ENCODE data around the gene TRPM5.
A peak's percentile ranks its signal among the peaks of the same experiment; 100 is the strongest.
"Not testable (repeated sequence)": the region's sequence is repeated elsewhere in the genome, so short reads cannot be mapped to it uniquely, and the experiment has no call there.

Gene TRPM5

GRCh38 chr11:2443881-2444820 is at the start of gene TRPM5:
Gene TRPM5, minus strand, starts transcription at chr11:2444514. Its CDS starts 21,478 bp downstream, at chr11:2423036.
- DNase-seq (ENCODE audit: low spot score), result peak; percentile 21

GRCh38 chr11:2489083-2489482 is 44.8 kb upstream of the TRPM5 start:
- DNase-seq (ENCODE audit: low spot score), result no peak

DNA sequence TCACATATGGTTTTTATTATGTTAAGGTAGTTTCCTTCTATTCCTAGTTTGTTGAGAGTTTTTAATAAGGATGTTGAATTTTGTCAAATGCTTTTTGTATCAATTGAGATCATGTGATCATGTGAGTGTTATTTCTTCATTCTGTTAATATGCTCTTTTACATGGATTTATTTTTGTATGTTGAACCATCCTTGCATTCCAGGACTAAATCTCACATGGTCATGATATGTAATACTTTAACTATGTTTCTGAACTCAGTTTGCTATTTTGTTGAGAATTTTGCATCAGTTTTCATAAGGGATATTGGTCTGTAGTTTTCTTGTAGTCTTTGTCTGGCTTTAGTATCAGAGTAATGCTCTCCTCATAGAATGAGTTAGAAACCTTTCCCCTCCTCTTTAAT is 43.7 kb upstream of the TRPM5 start:
- DNase-seq (ENCODE audit: low spot score), result no peak

- no peak for DNase-seq (ENCODE audit: low spot score)
These were observed 40.3 kb upstream of the TRPM5 start for GRCh38 chr11:2484576-2485125.

DNA sequence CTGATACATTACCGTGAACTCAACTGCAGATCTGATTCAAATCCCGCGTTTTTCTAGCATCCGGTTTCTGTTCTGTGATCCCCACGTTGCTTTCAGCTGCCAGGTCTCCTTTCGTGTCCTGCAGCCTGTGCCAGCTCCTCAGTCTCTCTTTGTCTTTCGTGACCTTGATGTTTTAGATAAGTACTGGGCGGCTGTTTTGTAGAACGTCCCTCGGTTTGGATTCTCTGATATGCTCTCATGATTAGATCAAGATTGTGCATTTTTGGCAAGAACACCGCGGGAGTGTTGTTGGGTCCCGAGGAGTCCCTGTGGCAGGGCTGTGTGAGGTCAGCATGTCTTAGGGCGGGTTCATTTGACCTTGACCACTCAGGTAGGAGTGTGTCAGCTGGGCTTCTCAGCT is 39.1 kb upstream of the TRPM5 start:
- DNase-seq (ENCODE audit: low spot score), result no peak

DNA sequence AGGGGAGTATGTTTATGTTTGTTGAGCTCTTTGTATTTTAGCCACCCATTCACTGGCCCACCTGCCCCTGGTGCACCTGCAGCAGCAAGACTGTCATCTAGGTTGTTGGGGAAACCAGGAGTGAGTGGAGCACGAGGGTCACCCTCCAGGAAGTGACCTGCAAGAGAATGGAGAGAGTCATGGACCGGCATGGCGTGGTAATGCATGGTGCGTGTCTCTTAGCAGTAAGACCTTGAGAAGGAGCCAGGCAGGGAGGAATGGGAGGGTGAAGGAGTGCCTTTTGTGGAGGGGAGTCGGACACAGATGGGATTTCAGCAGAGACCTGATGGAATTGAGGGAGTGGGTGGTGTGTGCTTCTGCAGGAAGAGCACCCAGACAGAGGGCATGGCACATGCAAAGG is 38.4 kb upstream of the TRPM5 start:
- DNase-seq (ENCODE audit: low spot score), result no peak

GRCh38 chr11:2482204-2482603 is 37.9 kb upstream of the TRPM5 start:
- DNase-seq (ENCODE audit: low spot score), result no peak

DNA sequence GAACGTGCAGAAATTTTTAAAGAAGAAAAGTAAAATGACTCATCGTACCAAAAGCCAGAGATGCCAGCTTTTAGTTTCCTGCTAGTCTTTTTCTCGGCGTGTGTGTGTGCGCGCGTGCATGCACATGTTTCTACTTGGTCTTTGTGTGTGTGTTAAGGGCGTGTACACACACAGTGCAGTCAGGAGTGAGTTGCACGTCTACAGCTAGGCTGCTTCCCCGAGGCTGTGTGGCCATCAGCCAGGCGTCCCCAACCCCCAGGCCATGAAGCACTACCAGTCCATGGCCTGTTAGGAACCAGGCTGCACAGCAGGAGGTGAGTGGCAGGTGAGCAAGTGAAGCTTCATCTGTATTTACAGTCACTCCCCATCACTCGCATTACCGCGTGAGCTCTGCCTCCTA is 36.9 kb upstream of the TRPM5 start:
- DNase-seq (ENCODE audit: low spot score), result no peak

DNA sequence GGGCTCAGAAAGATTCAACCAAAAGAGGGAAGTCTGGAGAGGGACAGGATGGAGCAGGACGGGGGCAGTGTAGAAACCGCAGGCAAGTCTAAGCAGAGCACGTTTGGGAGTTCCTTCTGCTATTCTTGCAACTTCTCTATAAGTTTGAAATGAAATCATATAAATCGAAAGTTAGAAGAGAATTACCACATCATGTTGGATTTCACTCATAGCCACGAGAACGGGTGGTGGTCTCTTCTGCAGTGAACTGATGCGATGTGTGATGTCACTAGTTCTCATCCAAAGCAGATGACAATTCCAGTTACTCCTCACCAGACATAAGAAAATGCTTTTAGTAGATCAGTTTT is 36.5 kb upstream of the TRPM5 start:
- DNase-seq (ENCODE audit: low spot score), result no peak

DNA sequence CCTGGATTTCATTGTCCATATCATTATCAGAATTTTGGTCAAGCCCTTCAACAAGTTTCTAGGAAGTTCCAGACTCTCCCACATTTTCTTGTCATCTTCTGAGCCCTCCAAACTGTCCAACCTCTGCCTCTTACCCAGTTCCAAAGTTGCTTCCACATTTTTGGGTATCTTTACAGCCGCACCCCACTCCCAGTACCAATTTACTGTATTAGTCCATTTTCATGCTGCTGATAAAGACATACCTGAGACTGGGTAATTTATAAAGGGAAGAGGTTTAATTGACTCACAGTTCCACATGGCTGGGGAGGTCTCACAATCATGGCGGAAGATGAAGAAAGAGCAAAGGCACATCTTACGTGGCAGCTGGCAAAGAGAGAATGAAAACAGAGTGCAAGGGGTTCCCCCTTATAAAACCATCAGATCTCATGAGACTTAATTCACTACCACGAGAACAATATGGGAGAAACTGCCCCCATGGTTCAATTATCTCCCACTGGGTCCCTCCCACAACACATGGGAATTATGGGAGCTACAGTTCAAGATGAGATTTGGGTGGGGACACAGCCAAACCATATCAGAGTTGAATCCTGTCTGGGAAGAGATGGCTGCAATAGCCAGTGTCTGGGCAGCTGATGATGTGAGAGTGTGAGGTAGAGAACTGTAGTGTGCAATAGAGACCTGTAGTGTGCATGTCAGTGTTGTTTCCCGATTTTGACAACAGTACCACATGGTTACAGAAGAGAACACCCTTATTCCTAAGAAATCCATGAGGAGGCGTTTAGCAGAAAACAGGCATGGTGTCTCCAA is 36.0 kb upstream of the TRPM5 start:
- not testable (repeated sequence) for DNase-seq (ENCODE audit: low spot score)

GRCh38 chr11:2477936-2478335 is 33.6 kb upstream of the TRPM5 start:
- no peak for DNase-seq (ENCODE audit: low spot score)

DNA sequence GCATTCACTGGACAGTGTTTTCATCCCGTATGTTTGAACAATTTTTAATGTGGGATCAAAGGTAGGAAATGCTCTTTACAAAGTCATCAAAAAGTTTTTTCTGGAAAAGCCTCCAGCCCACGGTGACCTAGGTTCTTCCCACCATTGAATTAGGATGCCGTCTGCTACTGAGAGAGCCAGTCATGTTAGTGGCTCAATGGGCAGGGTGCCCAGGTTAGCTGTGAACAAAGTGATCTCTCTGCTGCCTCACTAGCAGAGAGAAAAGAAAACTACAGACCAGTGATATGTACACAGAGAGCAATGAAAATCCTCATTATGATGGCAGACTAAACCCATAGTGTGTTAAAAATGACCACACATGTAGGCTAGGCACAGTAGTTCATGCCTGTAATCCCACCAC is 32.9 kb upstream of the TRPM5 start:
- no peak for DNase-seq (ENCODE audit: low spot score)

- no peak for DNase-seq (ENCODE audit: low spot score)
These were observed 31.0 kb upstream of the TRPM5 start for GRCh38 chr11:2475136-2475918.

GRCh38 chr11:2474059-2474901 is 30.0 kb upstream of the TRPM5 start:
- DNase-seq (ENCODE audit: low spot score), result no peak

DNA sequence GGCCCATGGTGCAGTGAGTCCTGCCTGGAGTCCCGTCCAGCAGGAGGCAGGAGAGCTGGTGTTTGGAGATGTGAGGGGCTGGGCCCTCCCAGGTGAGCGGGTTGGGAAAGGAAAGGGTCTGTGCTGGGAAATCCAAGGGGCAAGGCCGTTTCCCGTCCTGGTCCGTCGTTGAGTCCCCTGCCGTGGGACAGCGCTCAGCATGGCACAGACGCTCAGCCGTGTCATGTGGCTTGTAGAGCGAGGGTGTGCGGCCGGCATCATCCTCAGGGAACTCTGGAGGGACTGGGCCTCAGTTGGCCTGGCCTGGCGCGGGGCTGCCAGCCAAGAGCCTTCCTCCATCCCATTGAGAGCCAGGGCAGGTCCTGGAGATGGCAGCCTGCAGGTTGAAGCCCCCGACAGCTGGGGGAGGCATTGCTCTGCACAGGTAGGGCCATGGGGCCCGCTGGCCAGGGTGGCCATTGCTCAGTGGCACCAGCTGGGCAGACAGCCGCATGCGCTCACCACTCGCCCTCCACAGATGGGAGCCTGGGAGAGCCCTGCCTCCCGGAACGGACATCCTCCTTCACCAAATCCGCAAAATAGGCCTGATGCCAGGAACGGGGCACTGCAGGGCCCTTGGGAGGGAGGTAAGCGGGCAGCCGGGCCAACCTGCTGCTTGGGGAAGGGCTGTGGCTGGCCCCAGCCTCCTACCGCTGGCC is 29.2 kb upstream of the TRPM5 start:
- no peak for DNase-seq (ENCODE audit: low spot score)

DNA sequence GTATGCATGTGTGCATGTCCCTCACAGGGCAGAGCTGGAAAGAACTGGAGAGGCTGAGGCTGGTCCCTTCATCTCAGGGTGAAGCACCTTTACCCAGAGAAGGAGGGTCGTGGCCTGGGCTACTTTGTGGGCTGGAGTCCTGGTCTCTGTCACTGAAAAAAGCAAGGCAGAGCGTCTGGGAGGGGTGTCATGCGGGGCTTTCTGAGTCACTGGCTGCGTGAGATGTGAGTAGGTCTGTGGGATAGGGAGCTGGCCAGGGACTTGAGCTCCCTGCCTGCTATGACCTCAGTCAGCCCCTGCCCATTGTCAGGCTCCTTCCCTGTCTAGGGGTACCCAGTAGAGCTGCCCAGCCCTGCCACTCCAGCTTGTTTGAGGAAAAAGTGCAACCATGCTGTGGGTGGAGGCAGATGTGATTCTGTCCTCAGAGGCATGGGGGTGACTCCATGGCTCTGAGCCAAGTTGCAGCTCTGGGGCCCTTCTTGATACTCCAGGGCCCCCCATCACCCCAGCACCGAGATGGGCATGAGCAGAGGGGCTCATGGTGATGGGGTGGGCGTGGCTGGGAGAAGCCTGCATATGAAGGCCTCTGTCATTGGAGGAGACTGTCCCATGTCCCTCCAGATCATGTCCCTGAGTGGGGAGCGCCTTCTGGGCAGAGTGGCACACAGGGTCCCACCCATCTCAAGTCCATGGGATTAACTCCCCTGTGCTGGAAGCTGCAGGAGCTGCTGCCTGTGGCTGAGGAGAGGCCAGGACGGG is 28.3 kb upstream of the TRPM5 start:
- DNase-seq (ENCODE audit: low spot score), result no peak

GRCh38 chr11:2471804-2472096 is 27.4 kb upstream of the TRPM5 start:
- DNase-seq (ENCODE audit: low spot score), result no peak

DNA sequence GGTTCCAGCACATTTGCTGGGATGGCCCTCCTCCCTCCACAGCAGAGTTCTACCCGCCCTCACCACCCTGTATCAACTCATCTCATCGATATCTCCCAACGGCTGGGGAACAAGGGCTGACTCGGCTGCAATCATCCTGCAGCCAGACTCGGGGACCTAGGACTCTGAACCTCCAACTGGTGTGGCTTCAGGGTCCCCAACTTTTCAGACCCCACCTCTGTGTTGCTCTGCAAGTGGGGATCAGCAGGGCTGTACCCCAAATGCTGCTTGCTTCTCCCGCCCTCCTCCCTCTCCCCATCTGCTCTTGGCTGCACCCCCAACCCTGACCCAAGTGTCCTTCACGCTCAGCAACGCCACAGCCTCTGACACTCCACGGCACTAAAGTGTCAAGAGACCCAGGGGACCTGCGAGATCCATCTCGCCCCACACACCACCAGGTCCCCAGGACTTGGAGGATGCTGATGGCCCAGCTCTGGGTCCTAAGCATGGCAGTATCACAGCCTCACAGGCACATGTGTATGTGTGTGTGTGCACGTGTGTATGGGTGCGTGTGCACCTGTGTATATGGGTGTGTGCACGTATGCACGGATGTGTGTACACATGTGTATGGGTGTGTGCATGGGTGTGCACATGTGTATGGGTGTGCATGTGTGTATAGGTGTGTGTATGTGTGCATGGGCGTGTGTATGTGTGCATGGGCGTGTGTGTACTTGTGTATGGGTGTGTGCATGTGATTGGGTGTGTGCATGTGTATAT is 26.9 kb upstream of the TRPM5 start:
- no peak for DNase-seq (ENCODE audit: low spot score)

GRCh38 chr11:2470495-2470894 is 26.2 kb upstream of the TRPM5 start:
- no peak for DNase-seq (ENCODE audit: low spot score)

Data from RKO (cell line).